ENCODE measurements around the gene RPS6KB1. TPM values are rescaled to one million over a fixed set of nuclear protein-coding genes. Genes with fewer than 3 reads are reported as not detected.
"Not testable (repeated sequence)": the region's sequence is repeated elsewhere in the genome, so short reads cannot be mapped to it uniquely, and the experiment has no call there.

RPS6KB1 gene
- total RNA-seq, 4 donors from 2014 or later = 21.3 to 52.5 (median 28.2) TPM

DNA sequence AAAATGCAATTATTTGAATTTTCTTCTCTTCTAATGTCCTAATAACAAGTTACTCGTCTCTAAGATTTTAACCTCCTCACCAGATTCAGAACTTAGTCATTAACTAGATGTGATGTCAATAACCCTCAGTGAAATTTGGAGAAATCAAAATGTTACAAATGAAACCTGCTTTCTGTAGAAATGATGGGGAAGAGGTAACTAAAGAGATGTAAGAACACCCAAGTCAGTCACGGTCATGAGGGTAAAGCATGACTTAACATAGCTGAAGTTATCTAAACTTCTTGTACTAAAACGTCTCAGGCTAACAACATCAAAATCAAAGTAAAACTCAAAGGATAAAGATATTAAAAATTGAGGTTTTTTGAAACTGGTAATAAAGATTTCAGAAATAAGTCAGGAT, 61.9 kb downstream of the RPS6KB1 start:
- intact Hi-C loops (cut with DNase I; ENCODE audit: low total_unique reads) = no loop called here
- 89% methylated on average over 3 of the region's 3 CpGs for WGBS, 2 donors
- no peak for DNase-seq (ENCODE audit: low spot score in 2 of 2)
- TF ChIP-seq, protein P1, sequence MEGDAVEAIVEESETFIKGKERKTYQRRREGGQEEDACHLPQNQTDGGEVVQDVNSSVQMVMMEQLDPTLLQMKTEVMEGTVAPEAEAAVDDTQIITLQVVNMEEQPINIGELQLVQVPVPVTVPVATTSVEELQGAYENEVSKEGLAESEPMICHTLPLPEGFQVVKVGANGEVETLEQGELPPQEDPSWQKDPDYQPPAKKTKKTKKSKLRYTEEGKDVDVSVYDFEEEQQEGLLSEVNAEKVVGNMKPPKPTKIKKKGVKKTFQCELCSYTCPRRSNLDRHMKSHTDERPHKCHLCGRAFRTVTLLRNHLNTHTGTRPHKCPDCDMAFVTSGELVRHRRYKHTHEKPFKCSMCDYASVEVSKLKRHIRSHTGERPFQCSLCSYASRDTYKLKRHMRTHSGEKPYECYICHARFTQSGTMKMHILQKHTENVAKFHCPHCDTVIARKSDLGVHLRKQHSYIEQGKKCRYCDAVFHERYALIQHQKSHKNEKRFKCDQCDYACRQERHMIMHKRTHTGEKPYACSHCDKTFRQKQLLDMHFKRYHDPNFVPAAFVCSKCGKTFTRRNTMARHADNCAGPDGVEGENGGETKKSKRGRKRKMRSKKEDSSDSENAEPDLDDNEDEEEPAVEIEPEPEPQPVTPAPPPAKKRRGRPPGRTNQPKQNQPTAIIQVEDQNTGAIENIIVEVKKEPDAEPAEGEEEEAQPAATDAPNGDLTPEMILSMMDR (IDR thresholded peaks at IDR 0.05) = no peak
- no peak for TF ChIP-seq POLR2A (IDR thresholded peaks at IDR 0.05)
- no peak overlapping the region for H3K4me3 ChIP-seq (ENCODE audit: low read depth, poor library complexity, severe bottlenecking)

DNA sequence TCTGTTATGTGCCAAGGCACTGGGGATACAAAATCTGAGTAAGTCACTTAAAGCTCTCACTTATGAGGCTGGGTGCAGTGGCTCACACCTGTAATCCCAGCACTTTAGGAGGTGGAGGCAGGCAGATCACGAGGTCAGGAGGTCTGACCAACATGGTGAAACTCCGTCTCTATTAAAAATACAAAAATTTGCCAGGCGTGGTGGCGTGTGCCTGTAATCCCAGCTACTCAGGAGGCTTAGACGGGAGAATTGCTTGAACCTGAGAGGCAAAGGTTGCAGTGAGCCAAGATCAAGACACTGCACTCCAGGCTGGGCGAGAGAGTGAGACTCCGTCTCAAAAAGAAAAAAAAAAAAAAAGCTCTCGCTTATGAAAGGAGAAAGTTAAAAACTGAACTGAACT, 66.7 kb downstream of the RPS6KB1 start:
- 95% methylated on average over 8 of the region's 8 CpGs for WGBS, 2 donors
- intact Hi-C loops (cut with DNase I; ENCODE audit: low total_unique reads); DNase-seq (ENCODE audit: low spot score in 2 of 2); H3K4me3 ChIP-seq (ENCODE audit: low read depth, poor library complexity, severe bottlenecking): not testable (repeated sequence)

DNA sequence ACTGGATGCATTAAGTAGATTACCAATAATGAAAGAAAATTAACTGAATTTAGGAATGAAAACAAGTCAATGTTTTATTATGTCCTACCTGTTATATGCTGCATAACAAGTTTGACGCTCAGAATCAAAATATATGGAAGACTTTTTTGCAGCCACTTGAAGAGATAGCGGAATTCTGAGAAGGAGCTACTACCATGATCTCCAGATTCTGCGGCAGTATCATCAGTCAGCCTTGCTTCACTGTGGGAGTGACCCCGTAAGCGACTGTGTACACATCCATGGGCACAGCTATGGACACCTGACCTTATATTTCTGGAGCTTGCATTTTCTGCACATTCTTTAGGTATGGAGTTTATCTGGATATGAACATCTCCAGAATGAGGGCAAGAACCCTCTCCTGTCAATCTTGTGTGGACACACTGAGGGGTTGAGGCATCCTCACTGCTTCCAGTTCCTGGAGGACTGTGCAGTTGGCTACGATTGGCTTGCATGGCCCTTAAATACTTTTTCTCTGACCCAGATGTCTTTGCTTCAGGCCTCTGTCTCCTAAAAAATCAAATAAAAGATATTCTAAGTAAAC, 69.9 kb downstream of the RPS6KB1 start:
- DNase-seq (ENCODE audit: low spot score in 2 of 2) = no peak
- intact Hi-C loops (cut with DNase I; ENCODE audit: low total_unique reads) = no loop called here
- TF ChIP-seq, protein P1 (IDR thresholded peaks at IDR 0.05) = no peak
- no peak for TF ChIP-seq POLR2A (IDR thresholded peaks at IDR 0.05)
- WGBS, 2 donors = 88 to 92% methylated on average over 6 of the region's 6 CpGs
- H3K4me3 ChIP-seq (ENCODE audit: low read depth, poor library complexity, severe bottlenecking) = no peak overlapping the region

DNA sequence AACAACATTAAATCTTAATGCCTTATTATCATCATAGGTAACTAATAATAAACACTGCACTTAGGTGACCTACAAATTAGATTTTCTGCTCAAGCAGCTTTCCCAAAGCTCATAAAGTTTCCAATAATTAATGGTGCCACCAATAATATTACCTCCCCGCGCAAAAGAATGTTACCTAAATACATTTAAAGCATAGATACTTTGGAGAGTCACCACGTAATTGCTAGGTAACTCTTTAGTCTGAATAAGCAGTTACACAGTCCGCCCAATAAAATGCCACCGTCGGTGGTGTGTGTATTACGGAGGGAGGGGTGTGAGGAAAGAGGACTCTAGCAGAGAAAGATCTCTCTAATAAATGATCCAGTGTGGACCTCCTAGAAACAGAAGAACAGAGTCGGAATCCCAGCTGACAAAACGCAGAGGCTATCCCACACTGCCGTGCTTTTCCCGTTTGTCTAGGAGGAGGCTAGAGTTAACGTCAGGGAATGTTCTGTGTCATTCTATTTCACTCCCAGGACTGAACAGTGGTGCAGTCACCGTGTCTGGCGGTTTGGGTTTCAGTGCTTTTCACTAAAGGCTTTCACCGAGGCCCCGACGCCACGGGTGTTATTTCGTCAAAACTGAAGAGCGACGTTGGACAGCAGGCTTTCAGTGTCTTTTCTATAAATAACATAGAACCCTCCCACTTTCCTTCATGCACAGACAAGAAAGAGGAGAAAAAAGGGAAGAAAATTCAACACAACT, 71.0 kb downstream of the RPS6KB1 start:
- intact Hi-C loops (cut with DNase I; ENCODE audit: low total_unique reads) = no loop called here
- DNase-seq (ENCODE audit: low spot score in 2 of 2) = peak in 1 of 2 donors; percentile 30
- TF ChIP-seq POLR2A (IDR thresholded peaks at IDR 0.05) = no peak
- TF ChIP-seq, protein P1 (IDR thresholded peaks at IDR 0.05) = no peak
- peak overlapping the region; percentile 65 for H3K4me3 ChIP-seq (ENCODE audit: low read depth, poor library complexity, severe bottlenecking)
- 1 to 2% methylated on average over 21 of the region's 21 CpGs for WGBS, 2 donors

DNA sequence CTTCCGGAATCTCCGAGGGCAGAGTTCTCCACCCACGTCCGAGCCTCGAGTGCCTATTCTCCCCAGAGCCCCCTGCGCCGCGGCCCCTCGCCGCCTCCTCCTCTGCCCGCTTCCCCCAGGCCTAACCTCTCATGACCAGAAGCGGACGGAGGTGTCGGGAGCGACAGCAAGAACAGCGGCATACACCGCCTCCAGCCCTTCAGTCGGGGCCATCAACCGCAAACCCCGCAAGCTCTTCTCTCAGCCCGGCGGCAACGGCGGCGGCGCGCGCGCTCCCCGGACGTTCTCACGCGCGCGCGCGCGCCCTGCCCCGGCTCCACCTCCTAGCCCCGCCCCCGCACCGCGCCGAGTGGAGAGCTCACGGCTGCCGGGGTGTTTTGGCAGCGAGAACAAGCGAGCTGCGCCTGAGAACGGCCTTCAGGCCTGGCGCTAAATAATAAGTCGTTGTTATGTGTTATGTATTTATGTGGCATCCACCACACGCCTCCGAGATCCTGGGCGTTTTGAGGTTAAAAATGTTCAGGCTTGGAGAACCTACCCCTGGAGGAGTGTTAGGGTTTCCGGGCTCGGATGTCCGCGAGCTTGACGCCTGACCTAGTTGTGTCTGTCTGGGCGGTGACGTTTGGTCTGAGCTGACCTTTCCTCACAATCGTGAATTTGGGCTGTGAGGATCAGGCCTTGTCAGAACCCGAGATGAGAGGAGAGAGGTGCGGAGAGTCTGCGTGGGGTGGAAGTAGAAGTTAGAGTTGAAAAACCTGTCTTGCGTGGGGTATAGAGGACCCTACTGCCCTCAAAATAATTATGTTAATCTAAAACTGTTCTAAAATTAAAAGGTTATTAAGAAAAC, 71.8 kb downstream of the RPS6KB1 start, which contains the start of gene RNFT1:
TSS of gene RNFT1 (minus strand) at position 259 of the 847 bp plus-strand sequence. CDS start at position 182, 77 bp downstream.
- TF ChIP-seq POLR2A (IDR thresholded peaks at IDR 0.05) = peak in 1 of 2 donors; percentile 25
- TF ChIP-seq, protein P1 (IDR thresholded peaks at IDR 0.05) = peak in 1 of 3 donors; percentile 34
- DNase-seq (ENCODE audit: low spot score in 2 of 2) = peak; percentile 82 to 97
- H3K4me3 ChIP-seq (ENCODE audit: low read depth, poor library complexity, severe bottlenecking) = peak within 1 kb of the TSS; percentile 65
- intact Hi-C loops (cut with DNase I; ENCODE audit: low total_unique reads) = no loop called here
- 2% methylated on average over 64 to 67 of the region's 67 CpGs for WGBS, 2 donors

DNA sequence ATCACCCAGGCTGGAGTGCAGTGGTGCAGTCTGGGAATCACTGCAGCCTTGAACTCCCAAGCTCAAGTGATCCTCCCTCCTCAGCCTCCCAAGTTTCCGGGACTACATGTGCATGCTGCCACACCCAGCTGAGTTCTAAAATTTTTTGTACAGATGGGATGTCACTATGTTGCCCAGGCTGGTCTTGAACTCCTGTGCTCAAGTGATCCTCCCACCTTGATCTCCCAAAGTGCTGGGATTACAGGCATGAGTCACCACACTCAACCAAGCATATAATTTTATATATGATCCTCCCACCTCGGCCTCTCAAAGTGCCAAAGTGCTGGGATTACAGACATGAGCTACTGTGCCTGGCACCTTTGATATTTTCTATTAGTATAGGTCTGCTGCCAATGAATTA, 78.8 kb downstream of the RPS6KB1 start:
- H3K4me3 ChIP-seq (ENCODE audit: low read depth, poor library complexity, severe bottlenecking); DNase-seq (ENCODE audit: low spot score in 2 of 2); intact Hi-C loops (cut with DNase I; ENCODE audit: low total_unique reads): not testable (repeated sequence)
- 87 to 89% methylated on average over 2 of the region's 2 CpGs for WGBS, 2 donors
